Measurements from ENCODE around the gene CEP63.
A peak's percentile ranks its signal among the peaks of the same experiment; 100 is the strongest.

Gene CEP63

DNA sequence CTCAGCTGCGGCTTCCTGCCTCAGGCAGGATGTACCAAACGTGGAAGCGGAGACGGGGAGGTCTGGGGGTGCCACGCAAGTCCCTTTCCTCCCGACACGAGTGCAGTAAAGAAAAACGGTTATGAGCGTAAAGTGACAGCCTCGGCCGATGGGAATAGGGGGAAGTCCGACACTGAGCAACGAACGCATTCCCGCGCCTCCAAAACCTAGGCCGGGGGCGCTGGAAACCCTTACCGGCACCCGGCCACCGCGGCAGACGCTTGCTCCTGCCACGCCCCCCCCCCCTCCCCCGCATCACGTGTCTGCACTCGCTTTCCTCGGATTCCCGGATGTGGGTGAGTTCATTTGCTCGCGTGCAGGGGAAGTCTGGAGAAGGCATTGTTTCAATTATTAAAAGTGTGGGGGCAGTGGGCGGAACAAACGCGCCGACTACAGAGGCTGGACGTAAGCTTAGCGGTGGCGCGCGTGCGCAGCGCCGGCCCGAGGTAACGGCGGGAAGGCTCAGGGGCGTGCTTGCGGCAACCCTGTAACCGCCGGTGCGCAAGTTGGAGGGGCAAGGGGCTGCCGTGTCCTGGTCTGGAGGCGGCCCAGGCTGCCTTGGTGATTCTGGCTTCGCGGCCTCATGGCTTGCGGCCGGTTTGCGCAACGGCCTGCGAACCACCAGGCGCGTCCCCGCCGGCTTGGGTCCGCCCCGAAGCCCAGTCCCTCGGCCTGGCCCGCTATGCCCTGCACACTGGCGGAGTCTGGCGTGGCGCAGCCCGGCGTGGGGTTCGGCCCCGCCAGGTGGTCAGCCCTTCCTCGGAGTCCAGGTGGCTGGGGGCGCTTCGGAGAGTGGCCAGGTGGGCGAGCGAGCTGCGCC lies at the start of gene CEP63, which contains the start of gene ANAPC13:
CEP63 (plus strand) TSS at position 340 of the 859 bp plus-strand sequence. CDS start 9,264 bp downstream, outside the sequence.
ANAPC13 (minus strand) TSS at position 268 of the 859 bp plus-strand sequence. CDS start 3,081 bp downstream, outside the sequence.
- peaks cover 15% of the 10 kb centered on the region for H3K4me1 ChIP-seq (ENCODE audit: control insufficient read depth, insufficient read depth, low read length)
- H3K27ac ChIP-seq (ENCODE audit: low read depth, low read length): peak within 1 kb of the TSS; percentile 86
- no peaks in the 10 kb centered on the region for H3K9me3 ChIP-seq (ENCODE audit: control insufficient read depth, insufficient read depth, low read length)
- H3K9ac ChIP-seq (ENCODE audit: low read depth, low read length): peak within 1 kb of the TSS; percentile 91
- peak within 1 kb of the TSS; percentile 83 for H3K4me3 ChIP-seq (ENCODE audit: low read depth, low read length)
- peaks cover 19% of the 10 kb centered on the region for H3K36me3 ChIP-seq (ENCODE audit: control insufficient read depth, insufficient read depth, low read length)
- H3K27me3 ChIP-seq (ENCODE audit: control insufficient read depth, insufficient read depth, low read length): no peaks in the 10 kb centered on the region

DNA sequence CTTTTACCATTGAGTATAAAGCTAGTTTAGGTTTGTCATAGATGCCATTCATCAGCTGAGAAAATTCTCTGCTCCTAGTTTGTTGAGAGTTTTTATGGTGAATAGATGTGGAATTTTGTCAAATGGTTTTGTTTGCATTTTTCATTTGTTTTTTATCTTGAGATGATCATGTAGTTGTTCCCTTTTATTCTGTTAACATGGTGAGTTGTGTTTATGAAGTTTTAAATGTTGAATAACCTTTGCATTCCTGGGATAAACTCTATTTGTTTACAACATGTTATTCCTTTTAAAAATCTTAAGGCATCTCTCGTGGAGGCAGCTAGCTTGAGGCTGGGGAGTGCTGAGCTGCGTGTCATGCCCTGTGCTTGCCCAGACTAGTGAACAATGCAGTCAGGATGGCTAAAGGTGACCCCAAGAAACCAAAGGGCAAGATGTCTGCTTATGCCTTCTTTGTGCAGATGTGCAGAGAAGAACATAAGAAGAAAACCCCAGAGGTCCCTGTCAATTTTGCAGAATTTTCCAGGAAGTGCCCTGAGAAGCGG lies 48.6 kb upstream of the CEP63 start:
- Histone ChIP-seq H3K4me3 (ENCODE audit: low read depth, low read length) (no peak overlapping the region), H3K9me3 (ENCODE audit: control insufficient read depth, insufficient read depth, low read length) (no peaks in the 10 kb centered on the region), H3K4me1 (ENCODE audit: control insufficient read depth, insufficient read depth, low read length) (peaks cover 2% of the 10 kb centered on the region; the same call in 1 of the 2 replicates), H3K9ac (ENCODE audit: low read depth, low read length) (no peak overlapping the region), H3K36me3 (ENCODE audit: control insufficient read depth, insufficient read depth, low read length) (no peaks in the 10 kb centered on the region), H3K27me3 (ENCODE audit: control insufficient read depth, insufficient read depth, low read length) (no peaks in the 10 kb centered on the region), H3K27ac (ENCODE audit: low read depth, low read length) (no peak overlapping the region)

DNA sequence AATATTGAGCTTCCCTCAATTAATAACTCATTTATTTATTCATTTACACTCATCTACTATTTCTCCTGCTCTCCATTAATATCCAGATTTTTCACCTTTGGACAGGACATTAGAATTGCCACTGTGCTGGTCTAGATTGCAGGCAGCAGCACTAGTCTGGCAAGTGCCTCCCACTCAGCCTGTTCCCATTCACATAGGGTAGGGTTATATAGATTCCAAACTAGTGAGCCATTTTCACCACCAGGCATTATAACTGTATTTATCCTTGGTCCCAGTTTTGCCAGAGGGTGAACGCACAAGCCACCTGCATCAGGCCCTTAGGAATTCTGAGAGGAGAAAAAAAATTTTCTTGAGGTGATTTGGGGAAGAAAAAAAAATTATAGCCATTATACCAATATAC lies 44.5 kb upstream of the CEP63 start:
- Histone ChIP-seq H3K4me3 (ENCODE audit: low read depth, low read length) (no peak overlapping the region), H3K9ac (ENCODE audit: low read depth, low read length) (no peak overlapping the region), H3K27me3 (ENCODE audit: control insufficient read depth, insufficient read depth, low read length) (no peaks in the 10 kb centered on the region), H3K27ac (ENCODE audit: low read depth, low read length) (no peak overlapping the region), H3K36me3 (ENCODE audit: control insufficient read depth, insufficient read depth, low read length) (no peaks in the 10 kb centered on the region), H3K9me3 (ENCODE audit: control insufficient read depth, insufficient read depth, low read length) (no peaks in the 10 kb centered on the region), H3K4me1 (ENCODE audit: control insufficient read depth, insufficient read depth, low read length) (no peaks in the 10 kb centered on the region)

DNA sequence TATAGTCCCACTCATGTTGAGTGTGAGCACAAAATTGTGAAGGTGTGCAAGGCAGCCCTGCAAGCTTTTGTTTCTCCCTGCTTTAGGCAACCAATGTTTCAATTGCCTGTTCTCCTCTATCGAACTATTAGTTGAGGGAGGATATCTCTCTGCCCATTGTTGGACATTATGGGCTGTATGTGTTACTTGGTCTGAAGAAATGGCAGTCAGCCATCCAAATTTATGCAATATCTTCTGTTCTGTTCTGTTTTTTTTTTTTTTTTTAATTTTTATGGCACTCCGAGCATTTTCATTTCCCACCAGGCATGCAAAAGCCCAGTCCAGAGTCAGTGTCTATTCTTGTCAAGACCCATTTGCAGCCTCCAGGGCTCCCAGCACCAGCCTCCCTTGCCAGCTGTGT lies 44.0 kb upstream of the CEP63 start:
- Histone ChIP-seq H3K36me3 (ENCODE audit: control insufficient read depth, insufficient read depth, low read length) (no peaks in the 10 kb centered on the region), H3K9me3 (ENCODE audit: control insufficient read depth, insufficient read depth, low read length) (no peaks in the 10 kb centered on the region), H3K4me3 (ENCODE audit: low read depth, low read length) (no peak overlapping the region), H3K9ac (ENCODE audit: low read depth, low read length) (no peak overlapping the region), H3K4me1 (ENCODE audit: control insufficient read depth, insufficient read depth, low read length) (no peaks in the 10 kb centered on the region), H3K27me3 (ENCODE audit: control insufficient read depth, insufficient read depth, low read length) (no peaks in the 10 kb centered on the region), H3K27ac (ENCODE audit: low read depth, low read length) (no peak overlapping the region)

DNA sequence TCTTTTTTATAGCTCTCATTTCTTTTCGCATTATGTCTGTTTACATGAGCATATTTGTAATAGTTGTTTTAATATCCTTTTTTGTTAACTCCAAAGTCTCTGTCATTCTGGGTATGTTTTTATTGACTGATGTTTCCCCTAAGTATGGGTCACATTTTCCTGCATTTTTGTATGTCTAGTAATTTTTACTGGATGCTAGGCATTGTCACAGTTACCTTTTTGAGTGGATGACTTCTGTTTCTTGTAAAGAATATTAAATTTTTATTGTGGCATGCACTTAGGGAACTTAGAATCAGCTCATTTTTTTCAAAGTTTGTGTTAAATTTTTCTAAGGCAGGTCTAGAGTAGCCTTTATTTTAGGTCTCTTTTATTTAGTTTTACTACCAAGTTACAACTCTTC lies 40.8 kb upstream of the CEP63 start:
- Histone ChIP-seq H3K9ac (ENCODE audit: low read depth, low read length) (no peak overlapping the region), H3K27ac (ENCODE audit: low read depth, low read length) (no peak overlapping the region), H3K4me1 (ENCODE audit: control insufficient read depth, insufficient read depth, low read length) (no peaks in the 10 kb centered on the region; the same call in 1 of the 2 replicates), H3K36me3 (ENCODE audit: control insufficient read depth, insufficient read depth, low read length) (no peaks in the 10 kb centered on the region), H3K9me3 (ENCODE audit: control insufficient read depth, insufficient read depth, low read length) (no peaks in the 10 kb centered on the region), H3K27me3 (ENCODE audit: control insufficient read depth, insufficient read depth, low read length) (no peaks in the 10 kb centered on the region), H3K4me3 (ENCODE audit: low read depth, low read length) (no peak overlapping the region)

DNA sequence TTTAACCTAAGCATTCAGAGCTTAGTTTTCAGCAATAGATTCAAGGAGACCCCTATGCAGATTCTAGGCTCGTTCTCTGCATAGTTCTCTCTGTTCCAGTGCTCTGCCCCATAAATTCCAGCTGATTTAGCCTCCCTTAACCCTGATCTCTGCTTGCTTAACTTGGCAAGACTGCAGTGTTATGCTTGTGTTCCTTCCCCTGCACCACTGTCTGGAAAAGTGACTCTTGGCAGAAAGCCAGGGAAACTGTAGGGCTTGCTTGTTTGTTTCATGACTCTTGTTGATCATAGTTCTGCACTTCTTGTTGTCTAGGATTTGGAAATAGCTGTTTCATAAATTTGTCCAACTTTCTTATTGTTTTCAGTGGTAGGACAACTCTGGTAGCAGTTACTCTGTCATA lies 40.2 kb upstream of the CEP63 start:
- Histone ChIP-seq H3K36me3 (ENCODE audit: control insufficient read depth, insufficient read depth, low read length) (no peaks in the 10 kb centered on the region), H3K4me1 (ENCODE audit: control insufficient read depth, insufficient read depth, low read length) (no peaks in the 10 kb centered on the region; the same call in 1 of the 2 replicates), H3K27me3 (ENCODE audit: control insufficient read depth, insufficient read depth, low read length) (no peaks in the 10 kb centered on the region), H3K4me3 (ENCODE audit: low read depth, low read length) (no peak overlapping the region), H3K27ac (ENCODE audit: low read depth, low read length) (no peak overlapping the region), H3K9me3 (ENCODE audit: control insufficient read depth, insufficient read depth, low read length) (no peaks in the 10 kb centered on the region), H3K9ac (ENCODE audit: low read depth, low read length) (no peak overlapping the region)

DNA sequence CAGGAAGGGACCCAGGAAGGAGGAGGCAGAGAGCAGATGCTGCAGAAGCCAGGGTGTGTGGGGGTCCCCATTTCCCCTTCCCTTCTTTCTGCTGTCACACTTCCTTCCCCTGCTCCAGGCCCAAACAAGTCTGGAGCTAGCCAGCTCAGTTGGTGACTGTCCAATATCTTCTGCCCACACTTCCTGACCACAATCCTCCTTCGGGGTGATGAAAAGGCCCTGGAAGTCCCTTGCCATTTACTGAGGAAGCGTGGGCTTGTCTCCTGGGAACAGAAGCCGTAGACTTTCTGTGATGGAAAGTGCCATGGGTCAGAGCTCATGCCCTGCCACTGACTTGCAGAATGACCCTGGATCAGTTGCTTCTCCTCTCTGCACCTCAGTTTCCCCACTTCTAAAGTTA lies 39.1 kb upstream of the CEP63 start:
- H3K4me1 ChIP-seq (ENCODE audit: control insufficient read depth, insufficient read depth, low read length): no peaks in the 10 kb centered on the region; the same call in 1 of the 2 replicates
- H3K27ac ChIP-seq (ENCODE audit: low read depth, low read length): no peak overlapping the region

DNA sequence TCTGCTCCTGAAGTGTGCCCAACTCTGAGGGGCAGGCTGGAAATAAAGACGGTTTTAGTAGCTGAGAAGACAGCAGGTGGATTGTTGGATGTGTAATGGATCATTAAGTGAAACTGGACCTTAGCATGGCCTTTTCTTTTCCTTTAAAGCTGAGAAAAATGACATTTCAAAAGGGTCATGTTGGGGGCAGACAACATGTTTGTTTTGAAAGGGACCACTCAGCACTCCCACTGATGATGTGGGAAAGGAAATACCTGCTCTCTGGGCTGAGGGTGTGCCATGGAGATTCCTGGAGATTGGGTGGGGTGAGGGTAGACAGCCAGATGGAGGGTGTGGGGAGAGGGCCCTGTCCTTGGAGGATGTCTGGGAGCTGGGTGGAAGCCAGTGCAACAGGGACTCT lies 38.5 kb upstream of the CEP63 start:
- no peak overlapping the region for H3K4me3 ChIP-seq (ENCODE audit: low read depth, low read length)
- no peaks in the 10 kb centered on the region; the same call in 1 of the 2 replicates for H3K4me1 ChIP-seq (ENCODE audit: control insufficient read depth, insufficient read depth, low read length)

More for the DNA sequence above, 39.1 kb upstream of the CEP63 start:
- Histone ChIP-seq H3K4me3 (ENCODE audit: low read depth, low read length) (no peak overlapping the region), H3K27me3 (ENCODE audit: control insufficient read depth, insufficient read depth, low read length) (no peaks in the 10 kb centered on the region), H3K36me3 (ENCODE audit: control insufficient read depth, insufficient read depth, low read length) (no peaks in the 10 kb centered on the region), H3K9ac (ENCODE audit: low read depth, low read length) (no peak overlapping the region), H3K9me3 (ENCODE audit: control insufficient read depth, insufficient read depth, low read length) (no peaks in the 10 kb centered on the region)

DNA sequence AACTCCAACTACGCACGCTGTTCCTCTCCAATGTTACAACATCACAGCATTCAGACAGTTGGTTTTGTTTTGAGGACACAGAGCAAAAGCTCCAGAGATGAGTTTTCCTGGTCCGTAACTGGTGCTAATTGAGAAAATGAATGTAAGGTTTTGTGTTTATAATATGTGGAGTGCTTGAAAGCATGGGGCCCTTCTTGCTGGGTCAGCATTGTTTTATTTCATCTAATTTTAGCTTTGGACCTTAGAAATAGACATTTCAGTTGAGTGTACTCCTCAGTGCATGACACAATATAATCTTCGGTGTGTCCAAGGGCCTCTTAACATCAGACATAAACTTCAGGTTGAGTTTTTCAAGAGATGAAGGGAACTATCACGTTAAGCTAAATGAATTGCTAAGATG lies 37.2 kb upstream of the CEP63 start:
- Histone ChIP-seq H3K27ac (ENCODE audit: low read depth, low read length) (no peak overlapping the region), H3K36me3 (ENCODE audit: control insufficient read depth, insufficient read depth, low read length) (no peaks in the 10 kb centered on the region), H3K27me3 (ENCODE audit: control insufficient read depth, insufficient read depth, low read length) (0 out of 2 replicates have a peak, but pooled peaks cover 4% of the 10 kb centered on the region), H3K4me1 (ENCODE audit: control insufficient read depth, insufficient read depth, low read length) (peaks cover 5% of the 10 kb centered on the region), H3K9me3 (ENCODE audit: control insufficient read depth, insufficient read depth, low read length) (no peaks in the 10 kb centered on the region), H3K4me3 (ENCODE audit: low read depth, low read length) (no peak overlapping the region), H3K9ac (ENCODE audit: low read depth, low read length) (no peak overlapping the region)

More for the DNA sequence above, 38.5 kb upstream of the CEP63 start:
- Histone ChIP-seq H3K9me3 (ENCODE audit: control insufficient read depth, insufficient read depth, low read length) (no peaks in the 10 kb centered on the region), H3K27me3 (ENCODE audit: control insufficient read depth, insufficient read depth, low read length) (no peaks in the 10 kb centered on the region), H3K9ac (ENCODE audit: low read depth, low read length) (no peak overlapping the region), H3K27ac (ENCODE audit: low read depth, low read length) (no peak overlapping the region), H3K36me3 (ENCODE audit: control insufficient read depth, insufficient read depth, low read length) (no peaks in the 10 kb centered on the region)

DNA sequence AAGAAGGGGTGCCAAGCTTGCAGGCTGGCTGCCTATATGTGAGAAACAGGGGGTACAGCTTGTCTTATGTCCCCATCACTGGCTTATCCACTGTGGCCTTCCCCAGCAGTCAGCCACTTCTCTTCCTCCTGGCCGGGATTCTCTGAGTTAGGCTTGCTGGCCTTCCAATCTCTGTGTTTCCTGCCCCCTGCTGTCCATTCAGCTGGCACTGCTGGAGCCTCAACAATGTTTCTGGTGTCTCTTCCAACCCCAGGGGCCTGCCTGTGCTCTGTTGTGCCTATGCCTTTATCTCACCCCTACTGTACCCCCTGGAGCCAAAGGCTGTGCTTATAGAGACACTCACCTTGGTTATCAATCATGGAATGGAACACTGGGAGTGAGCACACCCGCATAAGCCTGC lies 36.6 kb upstream of the CEP63 start:
- H3K27ac ChIP-seq (ENCODE audit: low read depth, low read length): no peak overlapping the region

DNA sequence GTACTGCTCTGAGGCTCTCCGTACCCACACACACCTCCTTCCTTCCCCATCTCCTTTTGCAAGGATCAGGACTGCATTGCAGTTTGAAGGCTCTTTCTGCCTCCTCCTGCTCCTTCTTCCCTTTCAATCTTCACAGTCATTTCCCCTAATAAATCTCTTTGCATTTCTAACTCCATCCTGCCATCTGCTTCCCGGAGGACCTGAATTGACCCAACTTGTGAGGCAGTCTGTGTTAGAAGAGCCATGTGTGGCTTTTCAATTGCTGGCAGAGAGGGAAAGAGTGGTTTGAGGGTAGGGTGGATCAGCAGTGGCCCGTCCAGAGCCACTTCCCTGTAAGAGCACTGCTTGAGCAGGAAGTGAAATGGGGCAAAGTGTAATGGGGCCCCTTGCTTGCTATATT lies 35.9 kb upstream of the CEP63 start:
- Histone ChIP-seq H3K4me1 (ENCODE audit: control insufficient read depth, insufficient read depth, low read length) (peaks cover 5% of the 10 kb centered on the region), H3K9me3 (ENCODE audit: control insufficient read depth, insufficient read depth, low read length) (no peaks in the 10 kb centered on the region), H3K27me3 (ENCODE audit: control insufficient read depth, insufficient read depth, low read length) (0 out of 2 replicates have a peak, but pooled peaks cover 4% of the 10 kb centered on the region), H3K27ac (ENCODE audit: low read depth, low read length) (no peak overlapping the region), H3K9ac (ENCODE audit: low read depth, low read length) (no peak overlapping the region), H3K36me3 (ENCODE audit: control insufficient read depth, insufficient read depth, low read length) (no peaks in the 10 kb centered on the region), H3K4me3 (ENCODE audit: low read depth, low read length) (no peak overlapping the region)

More for the DNA sequence above, 36.6 kb upstream of the CEP63 start:
- peaks cover 5% of the 10 kb centered on the region for H3K4me1 ChIP-seq (ENCODE audit: control insufficient read depth, insufficient read depth, low read length)
- H3K9ac ChIP-seq (ENCODE audit: low read depth, low read length): no peak overlapping the region
- no peaks in the 10 kb centered on the region for H3K36me3 ChIP-seq (ENCODE audit: control insufficient read depth, insufficient read depth, low read length)
- H3K4me3 ChIP-seq (ENCODE audit: low read depth, low read length): no peak overlapping the region
- 0 out of 2 replicates have a peak, but pooled peaks cover 4% of the 10 kb centered on the region for H3K27me3 ChIP-seq (ENCODE audit: control insufficient read depth, insufficient read depth, low read length)
- H3K9me3 ChIP-seq (ENCODE audit: control insufficient read depth, insufficient read depth, low read length): no peaks in the 10 kb centered on the region

Measured in HUES48 (cell line).